Measurements from ENCODE around the gene PPP1R13B.
"Not testable (repeated sequence)": the region's sequence is repeated elsewhere in the genome, so short reads cannot be mapped to it uniquely, and the experiment has no call there.

PPP1R13B gene

GRCh38 chr14:103858063-103858781 lies 10.8 kb upstream of the PPP1R13B start:
- no peak for DNase-seq (ENCODE audit: insufficient read length, low spot score)
- no peak for TF ChIP-seq POLR2A (IDR thresholded peaks at IDR 0.05; ENCODE audit: low read depth, low read length)
- no peak for FAIRE-seq

DNA sequence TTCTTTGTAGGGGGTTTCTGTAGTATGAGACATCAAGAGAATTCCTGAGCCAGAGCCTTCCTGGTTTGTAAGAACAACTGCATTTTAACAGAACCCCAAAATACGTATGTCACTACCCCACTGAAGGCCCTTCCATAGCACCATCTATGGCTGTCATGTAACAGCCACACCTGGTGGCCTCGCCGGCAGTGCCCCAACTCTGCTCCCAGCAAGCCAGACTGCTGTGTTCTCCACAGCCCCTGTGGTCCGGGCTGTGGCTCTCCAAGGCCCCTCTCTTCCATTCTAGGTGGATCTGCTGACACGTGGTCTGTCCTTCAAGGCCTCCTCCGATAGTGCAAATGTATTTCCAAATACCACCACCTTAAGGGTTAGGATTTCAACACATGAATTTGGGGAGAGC lies 9.9 kb upstream of the PPP1R13B start:
- DNase-seq (ENCODE audit: insufficient read length, low spot score) (no peak), FAIRE-seq (no peak)
- TF ChIP-seq POLR2A (IDR thresholded peaks at IDR 0.05; ENCODE audit: low read depth, low read length): no peak

- DNase-seq (ENCODE audit: insufficient read length, low spot score) (no peak), FAIRE-seq (no peak)
- TF ChIP-seq POLR2A (IDR thresholded peaks at IDR 0.05; ENCODE audit: low read depth, low read length): no peak
Measured at GRCh38 chr14:103856607-103857006, 9.2 kb upstream of the PPP1R13B start.

GRCh38 chr14:103856105-103856504 lies 8.7 kb upstream of the PPP1R13B start:
- DNase-seq (ENCODE audit: insufficient read length, low spot score) (no peak), FAIRE-seq (no peak)
- TF ChIP-seq POLR2A (IDR thresholded peaks at IDR 0.05; ENCODE audit: low read depth, low read length): no peak

GRCh38 chr14:103855734-103856095 lies 8.3 kb upstream of the PPP1R13B start:
- TF ChIP-seq POLR2A (IDR thresholded peaks at IDR 0.05; ENCODE audit: low read depth, low read length): no peak
- FAIRE-seq: no peak
- DNase-seq (ENCODE audit: insufficient read length, low spot score): no peak

DNA sequence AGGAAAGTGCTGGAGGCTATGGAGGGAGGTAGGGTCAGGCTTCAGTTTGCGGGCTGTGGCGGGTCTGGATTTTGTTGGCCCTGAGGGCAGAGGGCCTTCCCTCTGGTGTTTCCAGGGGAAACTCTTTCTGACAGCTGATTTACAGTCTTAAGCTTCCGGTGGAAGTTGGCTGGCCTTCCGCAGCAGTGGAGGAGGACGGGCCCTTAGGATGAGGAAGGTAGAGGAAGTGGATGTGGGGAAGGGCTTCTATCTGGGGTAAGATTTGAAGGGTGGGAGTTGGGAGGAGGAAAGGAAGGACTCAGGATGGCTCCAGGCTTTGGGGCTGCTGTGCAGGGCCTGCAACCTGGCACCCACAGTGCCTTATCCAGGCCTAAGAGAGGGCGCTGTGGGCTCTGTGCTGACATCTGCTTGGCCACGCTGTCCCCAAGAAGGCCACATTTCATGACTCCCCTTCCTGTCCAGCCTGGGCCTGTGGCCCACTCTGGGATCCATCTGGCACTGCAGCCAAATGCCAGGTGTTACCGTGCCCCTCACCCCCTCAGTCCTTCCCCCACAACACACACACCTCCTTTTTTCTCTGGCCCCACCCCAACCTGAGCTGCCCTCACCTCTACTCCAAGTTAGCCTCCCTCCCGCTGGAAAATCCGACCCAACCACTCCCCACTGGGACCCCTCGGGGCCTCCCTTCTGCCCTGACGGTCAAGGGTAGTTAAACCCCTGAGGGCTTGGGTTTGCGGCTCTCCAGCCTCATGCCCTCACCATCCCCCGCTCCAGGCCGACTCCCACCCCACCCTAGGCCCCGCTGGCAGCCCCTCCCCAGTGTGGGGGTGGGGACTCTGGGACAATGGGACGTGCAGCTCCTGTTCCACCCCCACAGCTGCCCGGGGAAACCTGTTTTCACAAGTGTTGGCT lies 7.7 kb upstream of the PPP1R13B start:
- DNase-seq (ENCODE audit: insufficient read length, low spot score): no peak
- TF ChIP-seq POLR2A (IDR thresholded peaks at IDR 0.05; ENCODE audit: low read depth, low read length): no peak
- no peak for FAIRE-seq

GRCh38 chr14:103854017-103854808 lies 6.8 kb upstream of the PPP1R13B start:
- DNase-seq (ENCODE audit: insufficient read length, low spot score): no peak
- TF ChIP-seq POLR2A (IDR thresholded peaks at IDR 0.05; ENCODE audit: low read depth, low read length): no peak
- no peak for FAIRE-seq

DNA sequence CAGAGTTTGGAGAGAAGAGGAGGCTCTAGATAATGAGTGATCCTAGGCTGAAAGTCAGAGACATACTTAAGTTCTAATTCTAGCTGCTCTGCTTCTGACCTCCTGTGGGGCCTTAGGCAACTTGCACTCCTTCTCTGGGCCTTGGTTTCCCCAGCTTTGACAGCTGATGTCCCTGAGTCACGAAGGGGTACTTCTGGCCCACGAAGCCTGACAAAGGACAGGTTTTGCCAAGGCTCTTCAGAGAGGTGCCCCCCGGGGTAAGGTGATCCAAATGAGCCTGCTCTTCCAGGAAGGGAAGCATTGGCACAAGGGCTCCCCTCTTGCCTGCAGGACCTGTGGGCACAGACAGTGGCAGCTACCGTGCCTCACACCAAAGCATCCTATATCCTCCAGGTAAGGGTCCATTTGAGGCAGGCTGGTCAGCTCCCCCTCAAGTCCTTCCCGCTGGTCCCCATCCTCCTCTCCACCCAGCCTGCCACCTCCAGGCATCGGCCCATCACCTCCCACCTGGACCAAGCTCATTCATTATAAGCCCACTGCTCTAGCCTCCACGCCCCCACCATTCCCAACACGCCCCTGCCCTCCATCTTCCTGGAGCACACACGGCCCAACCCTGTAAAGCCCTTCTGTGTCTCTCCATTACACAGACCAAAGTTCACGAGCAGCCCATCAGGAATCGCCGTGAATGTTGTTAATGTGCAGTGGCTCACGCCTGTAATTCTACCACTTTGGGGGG lies 1.9 kb upstream of the PPP1R13B start:
- FAIRE-seq: no peak
- TF ChIP-seq POLR2A (IDR thresholded peaks at IDR 0.05; ENCODE audit: low read depth, low read length): no peak
- no peak for DNase-seq (ENCODE audit: insufficient read length, low spot score)

DNA sequence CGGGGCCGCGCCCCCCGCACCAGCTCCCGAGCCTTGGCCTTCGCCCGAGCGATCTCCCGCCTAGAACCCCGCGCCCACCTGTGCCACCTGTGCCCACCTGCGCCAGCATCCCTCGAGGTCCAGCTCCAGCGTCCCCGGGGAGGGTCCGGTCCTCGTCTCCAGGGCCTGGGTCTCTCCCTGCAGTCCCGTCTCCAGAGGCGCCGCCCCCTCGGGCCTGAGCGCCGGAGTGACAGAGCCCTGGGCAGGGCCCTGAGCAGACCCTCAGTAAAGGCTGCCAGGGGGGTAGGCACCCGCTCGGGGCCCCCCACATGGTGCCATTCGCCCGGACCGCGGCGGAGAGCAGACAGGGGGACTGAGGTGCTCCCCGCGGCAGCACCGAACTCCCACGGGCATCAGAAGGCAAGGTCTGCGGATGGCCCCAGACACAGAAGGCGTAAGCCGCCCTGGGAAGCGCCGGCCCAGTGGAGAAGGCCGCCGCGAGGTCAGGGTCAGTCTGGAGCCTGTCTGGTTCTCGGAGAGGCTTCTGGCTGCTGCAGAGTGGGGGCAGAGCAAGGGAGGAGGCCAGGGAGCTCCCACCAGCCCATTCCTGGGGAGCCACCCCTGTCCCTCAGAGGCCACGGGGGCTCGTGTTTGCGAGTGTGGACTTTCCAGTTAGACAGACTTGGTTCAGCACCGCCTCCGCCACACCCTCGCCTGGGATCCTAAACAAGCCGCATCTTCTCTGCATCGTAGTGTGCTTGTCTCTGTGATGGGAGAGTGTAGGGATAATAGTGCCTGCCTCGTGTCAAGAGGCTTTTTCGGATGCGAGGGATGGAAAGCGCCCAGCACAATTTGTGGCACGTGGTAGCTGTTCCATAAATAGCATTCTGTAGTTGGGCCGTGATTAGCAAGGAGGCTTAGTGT lies 1.1 kb upstream of the PPP1R13B start:
- no peak for TF ChIP-seq POLR2A (IDR thresholded peaks at IDR 0.05; ENCODE audit: low read depth, low read length)
- no peak for FAIRE-seq
- DNase-seq (ENCODE audit: insufficient read length, low spot score): no peak

DNA sequence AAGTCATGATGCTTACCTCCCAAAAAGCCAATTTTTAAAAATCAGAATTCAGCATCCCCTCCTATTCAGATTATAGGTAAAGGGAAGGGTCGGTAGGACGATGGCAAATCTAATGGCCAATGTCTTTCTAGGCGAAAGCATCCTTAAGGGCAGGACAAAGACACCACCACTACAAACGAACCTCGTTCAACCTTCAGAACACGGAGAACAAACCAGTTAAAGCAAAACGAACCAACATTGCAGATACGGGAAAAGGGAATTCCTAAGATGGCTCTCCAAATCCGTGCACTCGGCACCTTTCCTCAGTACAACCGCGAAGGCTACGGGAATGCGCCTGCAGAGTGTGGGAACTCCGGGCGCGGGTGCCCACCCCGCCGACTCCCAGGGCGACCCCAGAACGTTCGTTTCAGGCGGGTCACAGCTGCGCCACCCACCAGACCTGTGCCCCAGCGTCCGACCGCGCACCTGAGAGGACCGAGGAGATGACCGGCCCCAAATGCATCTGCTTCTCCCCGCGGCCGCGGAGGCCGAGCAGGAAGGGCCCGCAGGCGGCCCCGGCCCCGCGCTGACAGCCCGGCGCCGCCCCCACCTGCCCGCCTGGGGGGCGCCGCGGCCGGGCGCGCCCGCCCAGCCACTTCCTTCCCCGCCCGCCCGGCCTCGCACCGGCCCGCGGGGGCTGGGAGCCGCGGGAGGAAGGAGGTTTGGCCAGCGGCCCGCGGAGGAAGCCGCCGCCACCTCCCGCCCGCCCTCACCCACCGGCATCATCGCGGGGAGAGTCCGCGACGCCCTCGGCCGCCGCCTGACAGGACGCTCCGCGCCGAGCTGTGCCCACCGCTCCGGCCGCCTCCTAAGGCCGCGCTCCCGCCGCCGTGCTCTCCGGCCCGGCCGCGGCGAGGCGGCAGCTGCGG lies 578 bp downstream of the PPP1R13B start:
- FAIRE-seq: peak; percentile 75

DNA sequence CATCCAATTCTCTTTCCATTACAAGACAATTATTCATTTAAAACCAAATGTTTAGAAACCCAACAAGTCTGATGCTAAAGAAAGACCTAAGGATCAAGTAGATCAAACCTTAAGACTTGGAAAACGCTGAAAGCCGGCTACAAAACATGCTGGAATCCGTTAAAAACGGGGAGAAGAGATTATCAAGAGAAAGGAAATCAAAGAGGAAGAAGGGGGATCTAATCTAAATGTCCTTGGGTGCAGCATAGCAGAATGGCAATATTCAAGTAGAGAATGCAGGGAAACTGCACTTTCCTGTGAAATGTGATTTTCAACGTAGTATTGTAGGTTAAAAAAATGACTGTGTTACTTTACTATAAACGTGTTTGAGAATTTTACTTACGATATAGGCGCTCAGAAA lies 1.3 kb downstream of the PPP1R13B start:
- no peak for TF ChIP-seq POLR2A (IDR thresholded peaks at IDR 0.05; ENCODE audit: low read depth, low read length)
- peak; percentile 38 for FAIRE-seq

More for the DNA sequence above, 578 bp downstream of the PPP1R13B start:
- DNase-seq (ENCODE audit: insufficient read length, low spot score): peak; percentile 49
- TF ChIP-seq POLR2A (IDR thresholded peaks at IDR 0.05; ENCODE audit: low read depth, low read length): no peak

GRCh38 chr14:103845327-103845726 lies 2.0 kb downstream of the PPP1R13B start:
- no peak for TF ChIP-seq POLR2A (IDR thresholded peaks at IDR 0.05; ENCODE audit: low read depth, low read length)
- no peak for FAIRE-seq
- no peak for DNase-seq (ENCODE audit: insufficient read length, low spot score)

More for the DNA sequence above, 1.3 kb downstream of the PPP1R13B start:
- no peak for DNase-seq (ENCODE audit: insufficient read length, low spot score)

DNA sequence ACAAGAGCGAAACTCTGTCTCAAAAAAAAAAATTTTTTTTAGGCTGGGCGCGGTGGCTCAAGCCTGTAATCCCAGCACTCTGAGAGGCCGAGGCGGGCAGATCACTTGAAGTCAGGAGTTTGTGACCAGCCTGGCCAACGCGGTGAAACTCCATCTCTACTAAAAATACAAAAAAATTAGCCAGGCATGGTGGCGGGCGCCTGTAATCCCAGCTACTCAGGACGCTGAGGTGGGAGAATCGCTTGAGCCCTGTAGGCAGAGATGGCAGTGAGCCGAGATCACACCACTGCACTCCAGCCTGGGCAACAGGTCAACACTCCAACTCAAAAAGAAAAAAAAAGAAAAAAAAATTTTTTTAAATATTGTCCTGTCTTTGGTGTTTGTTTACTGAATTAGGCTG lies 6.1 kb downstream of the PPP1R13B start:
- not testable (repeated sequence) for DNase-seq (ENCODE audit: insufficient read length, low spot score); FAIRE-seq
